Omental fat pad (tissue), 4 donors: Measurements from ENCODE around the gene RPGR. TPM values are rescaled to one million over a fixed set of nuclear protein-coding genes. Genes with fewer than 3 reads are reported as not detected.

ENCODE experiments used
- ATAC-seq: fragments of 150-250 bp; one replicate; pipeline ENCODE4 v1.9.1; 2016; ENCODE audit warnings: mild to moderate bottlenecking, moderate library complexity; ENCODE audit not compliant: low FRiP score
- DNase-seq: peaks from one replicate; pipeline ENCODE4 v3.0.0-alpha.2; 2019; ENCODE audit warnings: low spot score
- total RNA-seq, 4 donors: library from RNA; depleted of rRNA; stranded (reverse); fragments of >200 nt; gene quantifications; one replicate each; pipeline ENCODE4 v1.1.0, GENCODE V29; 2016
- TF ChIP-seq, protein P1 (sequence below), 3 donors: fragments of 450-650 bp; IDR thresholded peaks; one replicate each; pipeline ENCODE4 v1.5.1; 2016 to 2017; ENCODE audit warnings: antibody characterized with exemption in 3 of 3, mild to moderate bottlenecking in 3 of 3, moderate library complexity in 2 of 3

Gene RPGR
- total RNA-seq, 4 donors from 2014 or later, result 19.9 to 67.3 (median 41.3) TPM

DNA sequence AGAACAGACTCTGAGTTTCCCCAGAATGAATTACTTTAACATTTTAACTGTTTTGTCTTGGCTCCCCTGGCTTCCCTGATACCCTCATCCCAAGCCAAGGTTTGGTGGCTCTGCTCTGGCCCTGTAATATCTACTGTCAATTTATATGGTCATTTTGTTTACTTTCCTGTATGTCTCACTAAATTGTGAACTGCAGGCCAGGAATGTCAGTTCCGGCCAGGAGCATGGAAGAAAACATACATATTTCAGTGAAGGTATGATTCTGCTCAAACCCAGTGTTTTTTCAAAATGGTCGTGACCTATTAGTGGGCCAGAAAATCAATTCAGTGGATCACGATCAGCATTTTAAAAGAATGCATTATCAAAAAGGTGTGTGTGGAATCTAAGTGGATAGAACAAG, 1.2 kb downstream of the RPGR start:
- TF ChIP-seq, protein P1, sequence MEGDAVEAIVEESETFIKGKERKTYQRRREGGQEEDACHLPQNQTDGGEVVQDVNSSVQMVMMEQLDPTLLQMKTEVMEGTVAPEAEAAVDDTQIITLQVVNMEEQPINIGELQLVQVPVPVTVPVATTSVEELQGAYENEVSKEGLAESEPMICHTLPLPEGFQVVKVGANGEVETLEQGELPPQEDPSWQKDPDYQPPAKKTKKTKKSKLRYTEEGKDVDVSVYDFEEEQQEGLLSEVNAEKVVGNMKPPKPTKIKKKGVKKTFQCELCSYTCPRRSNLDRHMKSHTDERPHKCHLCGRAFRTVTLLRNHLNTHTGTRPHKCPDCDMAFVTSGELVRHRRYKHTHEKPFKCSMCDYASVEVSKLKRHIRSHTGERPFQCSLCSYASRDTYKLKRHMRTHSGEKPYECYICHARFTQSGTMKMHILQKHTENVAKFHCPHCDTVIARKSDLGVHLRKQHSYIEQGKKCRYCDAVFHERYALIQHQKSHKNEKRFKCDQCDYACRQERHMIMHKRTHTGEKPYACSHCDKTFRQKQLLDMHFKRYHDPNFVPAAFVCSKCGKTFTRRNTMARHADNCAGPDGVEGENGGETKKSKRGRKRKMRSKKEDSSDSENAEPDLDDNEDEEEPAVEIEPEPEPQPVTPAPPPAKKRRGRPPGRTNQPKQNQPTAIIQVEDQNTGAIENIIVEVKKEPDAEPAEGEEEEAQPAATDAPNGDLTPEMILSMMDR (IDR thresholded peaks at IDR 0.05), result no peak
- ATAC-seq (no peak), DNase-seq (no peak)

DNA sequence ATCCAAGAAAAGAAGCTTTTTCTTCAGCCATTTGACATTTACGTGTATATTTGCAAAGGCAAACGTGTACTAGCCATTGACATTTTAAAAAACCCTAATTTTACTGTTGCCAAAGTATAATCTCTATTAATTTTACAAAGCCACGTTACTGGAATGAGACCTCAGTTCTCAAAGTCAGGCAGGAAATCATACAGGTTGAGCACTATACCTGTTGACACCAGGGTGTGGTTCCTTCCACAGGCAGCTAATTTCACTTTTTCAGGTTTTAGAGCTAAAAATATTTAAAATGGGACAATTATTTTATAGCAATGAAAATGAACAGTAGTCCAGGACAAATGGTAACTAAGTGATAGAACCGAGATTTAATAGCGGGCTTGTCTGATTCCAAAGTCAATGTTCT, 6.5 kb downstream of the RPGR start:
- no peak for ATAC-seq
- TF ChIP-seq, protein P1 (IDR thresholded peaks at IDR 0.05), result no peak
- DNase-seq, result no peak

DNA sequence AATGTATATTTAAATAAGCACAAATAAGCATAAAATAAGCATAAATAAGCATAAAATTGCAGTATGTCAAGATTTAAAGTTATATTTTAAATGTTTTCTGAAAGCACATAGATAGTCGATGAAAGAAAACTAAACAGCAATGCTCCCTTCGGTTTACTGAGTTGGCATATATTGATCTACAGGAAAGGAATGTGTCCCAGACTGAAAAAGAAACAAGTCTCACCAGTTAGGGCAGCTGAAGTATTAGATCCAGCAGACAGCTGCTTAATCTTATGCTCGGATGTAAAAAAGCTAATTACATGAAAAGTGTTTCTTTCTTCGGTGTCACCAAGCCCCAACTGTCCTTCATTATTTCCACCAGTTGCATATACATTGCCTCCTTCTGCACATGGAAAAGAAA, 8.7 kb downstream of the RPGR start:
- ATAC-seq (no peak), DNase-seq (no peak)
- TF ChIP-seq, protein P1 (IDR thresholded peaks at IDR 0.05), result no peak

DNA sequence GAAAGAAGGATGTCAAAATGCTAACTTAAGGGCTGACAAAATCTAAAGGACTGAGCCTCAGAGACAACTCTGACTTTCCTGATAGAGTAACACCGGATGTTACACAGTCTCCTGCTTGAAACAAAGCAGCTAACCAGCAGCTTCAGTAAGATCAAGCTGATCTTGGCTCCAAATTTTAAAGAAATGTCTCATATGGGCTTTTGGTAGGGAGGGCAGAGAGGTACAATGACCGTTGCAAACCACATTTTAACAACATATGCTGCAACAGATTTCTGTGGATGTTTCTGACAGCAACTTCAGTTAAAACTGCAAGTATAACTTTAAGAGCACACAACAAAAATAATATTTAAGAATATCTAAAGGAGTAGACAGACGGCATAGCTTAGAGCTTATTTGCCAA, 9.1 kb downstream of the RPGR start:
- DNase-seq (no peak), ATAC-seq (no peak)
- TF ChIP-seq, protein P1 (IDR thresholded peaks at IDR 0.05), result no peak

DNA sequence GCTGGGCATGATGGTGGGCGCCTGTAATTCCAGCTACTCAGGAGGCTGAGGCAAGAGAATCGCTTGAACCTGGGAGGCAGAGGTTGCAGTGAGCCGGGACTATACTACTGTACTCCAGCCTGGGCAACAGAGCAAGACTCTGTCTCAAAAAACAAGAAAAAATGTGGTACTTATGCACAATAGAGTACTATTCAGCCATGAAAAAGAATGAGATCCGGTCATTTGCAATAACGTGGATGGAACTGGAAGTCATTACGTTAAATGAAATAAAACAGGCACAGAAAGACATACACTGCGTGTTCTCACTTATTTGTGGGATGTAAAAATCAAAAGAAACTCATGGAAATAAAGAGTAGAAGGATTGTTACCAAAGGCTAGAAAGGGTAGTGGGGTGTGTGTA, 12.1 kb downstream of the RPGR start:
- DNase-seq (no peak), ATAC-seq (no peak)
- TF ChIP-seq, protein P1 (IDR thresholded peaks at IDR 0.05), result no peak

DNA sequence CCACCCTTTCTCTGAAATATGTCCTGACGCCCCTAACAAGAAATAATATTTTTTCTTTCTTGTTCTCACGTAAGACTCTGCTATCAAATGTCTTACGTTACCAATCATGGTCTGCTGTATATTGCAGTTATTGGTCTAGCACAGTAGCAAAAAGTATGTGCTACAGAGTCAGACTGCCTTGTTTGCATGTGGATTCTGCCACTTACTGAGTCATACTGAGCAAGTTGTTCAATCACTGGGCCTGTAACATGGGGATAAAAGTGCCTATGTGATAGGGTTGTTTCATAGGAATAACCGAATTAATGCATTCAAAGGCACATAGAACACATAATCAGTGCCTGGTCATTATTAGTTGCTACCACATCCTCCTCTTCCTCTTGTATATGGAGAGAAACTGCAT, 14.1 kb downstream of the RPGR start:
- DNase-seq (no peak), ATAC-seq (no peak)

DNA sequence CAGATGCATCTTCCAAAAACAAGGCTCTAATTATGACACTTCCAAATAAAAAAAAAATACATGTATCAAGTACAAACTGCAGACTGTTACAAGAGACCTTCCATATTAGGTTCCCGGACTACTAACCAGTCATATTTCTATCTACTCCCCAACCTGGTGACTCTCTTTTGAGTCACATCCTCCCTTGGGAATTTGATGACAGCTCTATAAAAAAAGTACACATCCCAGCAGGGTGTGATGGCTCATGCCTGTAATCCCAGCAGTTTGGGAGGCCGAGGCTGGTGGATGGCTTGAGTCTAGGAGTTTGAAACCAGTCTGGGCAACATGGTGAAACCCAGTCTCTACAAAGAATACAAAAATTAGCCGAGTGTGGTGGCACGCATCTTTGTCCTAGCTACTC, 14.9 kb downstream of the RPGR start:
- DNase-seq, result no peak
- TF ChIP-seq, protein P1 (IDR thresholded peaks at IDR 0.05), result no peak
- ATAC-seq, result no peak

More for the DNA sequence above, 14.1 kb downstream of the RPGR start:
- TF ChIP-seq, protein P1 (IDR thresholded peaks at IDR 0.05), result no peak
